Suprapubic skin (tissue), 4 donors: ENCODE results near the gene CLEC2L.

Experiments used
- EP300 ChIP-seq: sonication (generic); formaldehyde crosslinking; IDR thresholded peaks from one replicate; pipeline ENCODE4 v1.6.1; 2017; ENCODE audit warnings: antibody characterized with exemption
- POLR2A ChIP-seq, 2 donors: fragments of 450-650 bp; IDR thresholded peaks; one replicate each; pipeline ENCODE4 v1.6.1; 2017; ENCODE audit warnings: antibody characterized with exemption in 2 of 2, mild to moderate bottlenecking in 2 of 2, moderate library complexity in 2 of 2
- POLR2AphosphoS5 ChIP-seq, 3 donors: sonication (generic); formaldehyde crosslinking; IDR thresholded peaks; one replicate each; pipeline ENCODE4 v1.6.1; 2017; ENCODE audit warnings: antibody characterized with exemption in 3 of 3
- TF ChIP-seq, protein P1 (sequence below), 2 donors: fragments of 200-600 bp in 1 of 2; fragments of 450-650 bp in 1 of 2; sonication (generic) in 1 of 2; IDR thresholded peaks; one replicate each; pipeline ENCODE4 v1.5.1; 2016 to 2019; ENCODE audit warnings: antibody characterized with exemption in 2 of 2, mild to moderate bottlenecking in 1 of 2, moderate library complexity in 1 of 2

DNA sequence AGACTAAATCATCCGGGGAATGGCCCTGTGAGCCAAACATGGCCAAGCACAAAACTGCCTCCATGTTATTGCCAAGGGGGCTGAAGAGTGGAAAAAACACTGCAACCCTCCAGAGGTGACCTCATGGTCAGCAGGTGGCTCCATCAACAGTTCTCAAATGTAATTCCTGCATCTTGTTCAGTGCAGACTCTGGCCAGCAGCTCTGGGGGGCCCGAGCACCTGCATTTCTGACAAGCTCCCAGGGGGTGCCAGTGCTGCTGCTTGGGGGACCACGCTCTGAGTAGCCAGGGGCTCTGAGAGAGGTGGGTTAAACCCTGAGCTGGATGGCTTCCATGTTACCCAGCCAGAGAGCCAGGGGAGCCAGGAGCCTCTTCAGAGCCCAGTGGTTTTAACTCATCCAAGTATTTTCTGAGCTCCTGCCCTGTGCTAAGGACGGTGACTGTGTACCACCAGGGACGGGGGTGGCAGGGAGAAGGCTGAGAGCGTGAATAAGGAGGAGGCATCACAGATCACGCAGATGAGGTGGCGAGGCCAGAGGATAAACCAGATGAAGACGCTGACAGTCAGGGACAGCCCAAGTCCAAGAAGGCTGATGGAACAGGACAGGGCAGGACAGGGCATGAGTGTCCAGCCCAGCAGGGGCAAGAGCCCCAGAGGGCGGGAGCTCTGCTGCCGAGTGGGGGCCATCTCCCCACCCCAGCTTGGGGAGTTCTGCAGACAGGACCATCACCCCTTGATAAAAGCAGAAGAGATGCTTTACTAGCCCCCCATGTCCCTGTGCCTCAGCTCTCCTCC is 52.9 kb downstream of the CLEC2L start:
- TF ChIP-seq POLR2AphosphoS5 (IDR thresholded peaks at IDR 0.05) = no peak
- TF ChIP-seq, protein P1, sequence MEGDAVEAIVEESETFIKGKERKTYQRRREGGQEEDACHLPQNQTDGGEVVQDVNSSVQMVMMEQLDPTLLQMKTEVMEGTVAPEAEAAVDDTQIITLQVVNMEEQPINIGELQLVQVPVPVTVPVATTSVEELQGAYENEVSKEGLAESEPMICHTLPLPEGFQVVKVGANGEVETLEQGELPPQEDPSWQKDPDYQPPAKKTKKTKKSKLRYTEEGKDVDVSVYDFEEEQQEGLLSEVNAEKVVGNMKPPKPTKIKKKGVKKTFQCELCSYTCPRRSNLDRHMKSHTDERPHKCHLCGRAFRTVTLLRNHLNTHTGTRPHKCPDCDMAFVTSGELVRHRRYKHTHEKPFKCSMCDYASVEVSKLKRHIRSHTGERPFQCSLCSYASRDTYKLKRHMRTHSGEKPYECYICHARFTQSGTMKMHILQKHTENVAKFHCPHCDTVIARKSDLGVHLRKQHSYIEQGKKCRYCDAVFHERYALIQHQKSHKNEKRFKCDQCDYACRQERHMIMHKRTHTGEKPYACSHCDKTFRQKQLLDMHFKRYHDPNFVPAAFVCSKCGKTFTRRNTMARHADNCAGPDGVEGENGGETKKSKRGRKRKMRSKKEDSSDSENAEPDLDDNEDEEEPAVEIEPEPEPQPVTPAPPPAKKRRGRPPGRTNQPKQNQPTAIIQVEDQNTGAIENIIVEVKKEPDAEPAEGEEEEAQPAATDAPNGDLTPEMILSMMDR (IDR thresholded peaks at IDR 0.05) = no peak
- no peak for TF ChIP-seq POLR2A (IDR thresholded peaks at IDR 0.05)
- no peak for TF ChIP-seq EP300
